WTC11 (cell line): ENCODE measurements around the gene ZPLD1. TPM values are rescaled to one million over a fixed set of nuclear protein-coding genes. Genes with fewer than 3 reads are reported as not detected.

Source experiments
- ATAC-seq: fragments of 200-7000 bp; cut with Tn5 transposase; 2 replicates; pipeline ENCODE4 v1.10.0; 2021; ENCODE audit warnings: mild to moderate bottlenecking, moderate library complexity
- CTCF ChIA-PET: fragments of 300-600 bp; sonication (Branson Sonifier 250); formaldehyde crosslinking; loops from one replicate; lab custom pipeline; 2021; ENCODE audit warnings: antibody characterized with exemption; lab: Charles Lee
- POLR2A ChIA-PET: fragments of 350-600 bp; sonication (Branson Sonifier 250); formaldehyde crosslinking; loops from one replicate; lab custom pipeline; 2021; ENCODE audit warnings: antibody characterized with exemption; lab: Charles Lee
- DNase-seq: peaks from one replicate; pipeline ENCODE4 v3.0.0; 2021; ENCODE audit warnings: low spot score
- H3K27ac Mint-ChIP-seq: 2 replicates; pipeline ENCODE4 v1.8.0; 2021; ENCODE audit warnings: mixed read lengths
- H3K27me3 Mint-ChIP-seq: 2 replicates; pipeline ENCODE4 v1.8.0; 2021; ENCODE audit warnings: low read depth, mild to moderate bottlenecking, moderate library complexity, mixed read lengths
- H3K36me3 Mint-ChIP-seq: 2 replicates; pipeline ENCODE4 v1.8.0; 2021; ENCODE audit warnings: mixed read lengths
- H3K4me1 Mint-ChIP-seq: 2 replicates; pipeline ENCODE4 v1.8.0; 2022; ENCODE audit warnings: mixed read lengths
- H3K4me3 Mint-ChIP-seq: 2 replicates; pipeline ENCODE4 v1.8.0; 2021; ENCODE audit warnings: mild to moderate bottlenecking, moderate library complexity, mixed read lengths
- H3K9me3 Mint-ChIP-seq: 2 replicates; pipeline ENCODE4 v1.8.0; 2021; ENCODE audit warnings: mixed read lengths
- ATF1 ChIP-seq: sonication (generic); formaldehyde crosslinking; IDR thresholded peaks from 2 replicates; pipeline ENCODE4 v1.8.1; 2023; ENCODE audit warnings: mild to moderate bottlenecking, moderate library complexity, missing genetic modification reagents
- CDX4 ChIP-seq: fragments of 250-450 bp; sonication (Bioruptor Pico); IDR thresholded peaks from 2 replicates; pipeline ENCODE4 v1.9.0; 2021; ENCODE audit warnings: moderate library complexity, mild to moderate bottlenecking, inconsistent platforms, borderline replicate concordance
- CREM ChIP-seq: sonication (generic); formaldehyde crosslinking; IDR thresholded peaks from 2 replicates; pipeline ENCODE4 v1.8.1; 2022; ENCODE audit warnings: mild to moderate bottlenecking, missing genetic modification reagents, moderate library complexity
- E2F1 ChIP-seq: sonication (generic); formaldehyde crosslinking; IDR thresholded peaks from 2 replicates; pipeline ENCODE4 v1.8.0; 2022; ENCODE audit warnings: mild to moderate bottlenecking, missing genetic modification reagents
- E2F4 ChIP-seq: sonication (generic); formaldehyde crosslinking; IDR thresholded peaks from 2 replicates; pipeline ENCODE4 v1.8.1; 2022; ENCODE audit warnings: low read depth, mild to moderate bottlenecking, moderate library complexity, missing genetic modification reagents, borderline replicate concordance
- E2F5 ChIP-seq: sonication (generic); formaldehyde crosslinking; IDR thresholded peaks from 2 replicates; pipeline ENCODE4 v1.8.1; 2022; ENCODE audit warnings: mild to moderate bottlenecking, moderate library complexity, missing genetic modification reagents
- ERG ChIP-seq: fragments of 250-450 bp; sonication (Bioruptor Pico); IDR thresholded peaks from 2 replicates; pipeline ENCODE4 v1.8.0; 2021; ENCODE audit warnings: mild to moderate bottlenecking
- ETV6 ChIP-seq: sonication (generic); formaldehyde crosslinking; IDR thresholded peaks from 2 replicates; pipeline ENCODE4 v1.8.1; 2022; ENCODE audit warnings: mild to moderate bottlenecking, missing genetic modification reagents
- GRHL2 ChIP-seq: fragments of 250-450 bp; sonication (Bioruptor Pico); IDR thresholded peaks from 2 replicates; pipeline ENCODE4 v1.8.0; 2022; ENCODE audit warnings: mild to moderate bottlenecking, moderate library complexity; ENCODE audit not compliant: insufficient replicate concordance, severe bottlenecking
- IRF1 ChIP-seq: sonication (generic); formaldehyde crosslinking; IDR thresholded peaks from 2 replicates; pipeline ENCODE4 v1.8.0; 2023; ENCODE audit warnings: missing genetic modification reagents
- OVOL2 ChIP-seq: fragments of 250-450 bp; sonication (Bioruptor Pico); IDR thresholded peaks from 2 replicates; pipeline ENCODE4 v1.9.0; 2021; ENCODE audit warnings: mild to moderate bottlenecking, borderline replicate concordance
- PREB ChIP-seq: sonication (generic); formaldehyde crosslinking; IDR thresholded peaks from 2 replicates; pipeline ENCODE4 v1.8.1; 2022; ENCODE audit warnings: mild to moderate bottlenecking, missing genetic modification reagents, moderate library complexity, borderline replicate concordance
- RORB ChIP-seq: fragments of 250-450 bp; sonication (Bioruptor Pico); IDR thresholded peaks from 2 replicates; pipeline ENCODE4 v1.9.0; 2021; ENCODE audit warnings: mild to moderate bottlenecking
- SMAD4 ChIP-seq: sonication (generic); formaldehyde crosslinking; IDR thresholded peaks from 2 replicates; pipeline ENCODE4 v1.8.0; 2022; ENCODE audit warnings: mild to moderate bottlenecking, missing genetic modification reagents
- STAT6 ChIP-seq: sonication (generic); formaldehyde crosslinking; conservative IDR thresholded peaks from 2 replicates; pipeline ENCODE4 v1.8.1; 2023; ENCODE audit warnings: mild to moderate bottlenecking, low read depth, missing genetic modification reagents, moderate library complexity
- ZBTB21 ChIP-seq: sonication (generic); formaldehyde crosslinking; IDR thresholded peaks from 2 replicates; pipeline ENCODE4 v1.8.1; 2023; ENCODE audit warnings: mild to moderate bottlenecking, missing genetic modification reagents, borderline replicate concordance
- ZMAT4 ChIP-seq: fragments of 250-450 bp; sonication (Bioruptor Pico); IDR thresholded peaks from 2 replicates; pipeline ENCODE4 v1.9.0; 2021; ENCODE audit warnings: mild to moderate bottlenecking
- ZNF263 ChIP-seq: sonication (generic); formaldehyde crosslinking; IDR thresholded peaks from 2 replicates; pipeline ENCODE4 v1.8.1; 2022; ENCODE audit warnings: low read depth, mild to moderate bottlenecking, moderate library complexity, missing genetic modification reagents
- ZNF532 ChIP-seq: fragments of 250-450 bp; sonication (Bioruptor Pico); IDR thresholded peaks from 2 replicates; pipeline ENCODE4 v1.9.0; 2021; ENCODE audit warnings: mild to moderate bottlenecking, borderline replicate concordance
- total RNA-seq: library from RNA; stranded (reverse); gene quantifications from 3 replicates; pipeline ENCODE4 v1.2.3, GENCODE V29; 2021

Gene ZPLD1
- total RNA-seq, 1 experiment from 2014 or later = not detected

GRCh38 chr3:102511639-102512038 is 76.8 kb downstream of the ZPLD1 start:
- no peak for TF ChIP-seq ZMAT4 (CRISPR knock-in tag)
- no peak for TF ChIP-seq E2F5 (CRISPR knock-in tag)
- TF ChIP-seq CREM (CRISPR knock-in tag) = no peak
- no peak for TF ChIP-seq E2F4
- no peak for TF ChIP-seq ERG (CRISPR knock-in tag)
- TF ChIP-seq RORB (CRISPR knock-in tag) = no peak
- TF ChIP-seq CDX4 = no peak
- TF ChIP-seq GRHL2 (CRISPR knock-in tag) = no peak
- TF ChIP-seq STAT6 = no peak
- TF ChIP-seq SMAD4 (CRISPR knock-in tag) = no peak
- no peak for TF ChIP-seq ETV6
- TF ChIP-seq ZBTB21 = no peak
- no peak for TF ChIP-seq OVOL2
- TF ChIP-seq E2F1 (CRISPR knock-in tag) = no peak
- Mint-ChIP-seq H3K4me3 (no peak overlapping the region), H3K27ac (no peak overlapping the region), H3K4me1 (peaks cover 17% of the 10 kb centered on the region), H3K27me3 (peaks cover under 1% of the 10 kb centered on the region; the same call in 1 of the 2 replicates), H3K9me3 (peaks cover 8% of the 10 kb centered on the region), H3K36me3 (peaks cover 5% of the 10 kb centered on the region)
- ChIA-PET POLR2A (no interaction called here), CTCF (interaction anchor here (1.5 kb wide), 1 partner anchor 282 kb away, joined by 4 read pairs; no protein-coding TSS in a partner anchor)
- ATAC-seq (no peak), DNase-seq (no peak)

GRCh38 chr3:102512734-102513504 is 78.1 kb downstream of the ZPLD1 start:
- Mint-ChIP-seq H3K36me3 (no peaks in the 10 kb centered on the region), H3K4me1 (peaks cover 9% of the 10 kb centered on the region), H3K9me3 (no peaks in the 10 kb centered on the region), H3K4me3 (no peak overlapping the region), H3K27me3 (no peaks in the 10 kb centered on the region), H3K27ac (no peak overlapping the region)
- DNase-seq (no peak), ATAC-seq (no peak)
- ChIA-PET POLR2A (no interaction called here), CTCF (interaction anchor here (1.5 kb wide), 1 partner anchor 284 kb away, joined by 4 read pairs; no protein-coding TSS in a partner anchor)
- TF ChIP-seq ZNF532 (CRISPR knock-in tag) (no peak), ZNF263 (CRISPR knock-in tag) (no peak), CREM (CRISPR knock-in tag) (no peak), PREB (CRISPR knock-in tag) (no peak), ATF1 (CRISPR knock-in tag) (no peak), IRF1 (CRISPR knock-in tag) (no peak)
